ENCODE results near the gene FOXO1.

The FOXO1 gene

GRCh38 chr13:40534456-40534855 lies 132.0 kb downstream of the FOXO1 start:
- no peaks in the 10 kb centered on the region for H3K27me3 ChIP-seq (ENCODE audit: insufficient read depth, low read length)
- peaks cover 19% of the 10 kb centered on the region for H3K79me1 ChIP-seq (ENCODE audit: low read length)
- H2BK5ac ChIP-seq (ENCODE audit: low read depth, low read length, poor library complexity): no peak overlapping the region
- H4K91ac ChIP-seq (ENCODE audit: low read depth, low read length): no peak overlapping the region
- no peak overlapping the region for H2AK5ac ChIP-seq (ENCODE audit: low read length)
- peak; percentile 72 to 90 for DNase-seq
- no peak overlapping the region for H4K8ac ChIP-seq (ENCODE audit: low read depth, low read length)
- no peak overlapping the region for H3K18ac ChIP-seq (ENCODE audit: low read length)
- no peak overlapping the region for H3K23ac ChIP-seq (ENCODE audit: low read length)
- no peak overlapping the region for H3K4ac ChIP-seq (ENCODE audit: low read depth, low read length)
- no peak overlapping the region for H3K4me2 ChIP-seq (ENCODE audit: low read length)
- H3K14ac ChIP-seq (ENCODE audit: low read length): no peak overlapping the region
- H3K27ac ChIP-seq (ENCODE audit: low read depth, low read length): no peak overlapping the region
- no peak overlapping the region for H4K12ac ChIP-seq (ENCODE audit: low read depth, low read length)
- H2BK120ac ChIP-seq (ENCODE audit: insufficient read depth, low read length, poor library complexity): no peak overlapping the region
- H2BK12ac ChIP-seq (ENCODE audit: low read length): peak overlapping the region; percentile 68
- WGBS (ENCODE audit: extremely low coverage, insufficient coverage, insufficient read length): no CpG with 5 or more reads among the region's 4 CpGs
- peaks cover 12 to 13% of the 10 kb centered on the region in 2 experiments for H3K4me1 ChIP-seq (ENCODE audit: control insufficient read depth in 1 of 2, insufficient read depth in 2 of 2, low read length in 2 of 2)
- no peaks in the 10 kb centered on the region for H3K36me3 ChIP-seq (ENCODE audit: control insufficient read depth in 1 of 2, insufficient read depth in 2 of 2, low read length in 2 of 2)
- no peak overlapping the region for H3K4me3 ChIP-seq (ENCODE audit: low read depth, low read length)
- H3K9me3 ChIP-seq (ENCODE audit: insufficient read depth, low read depth, low read length): no peaks in the 10 kb centered on the region
- no peaks in the 10 kb centered on the region for H3K79me2 ChIP-seq (ENCODE audit: control insufficient read depth, insufficient read depth, low read length, poor library complexity)
- H3K9ac ChIP-seq (ENCODE audit: low read length): no peak overlapping the region
- H2AFZ ChIP-seq (ENCODE audit: insufficient read depth, low read length, poor library complexity): no peak overlapping the region

GRCh38 chr13:40533072-40533471 lies 133.4 kb downstream of the FOXO1 start:
- Histone ChIP-seq H2BK5ac (ENCODE audit: low read depth, low read length, poor library complexity) (no peak overlapping the region), H4K8ac (ENCODE audit: low read depth, low read length) (no peak overlapping the region), H3K23ac (ENCODE audit: low read length) (no peak overlapping the region), H3K4me1 (ENCODE audit: control insufficient read depth in 1 of 2, insufficient read depth in 2 of 2, low read length in 2 of 2) (peaks cover 12 to 13% of the 10 kb centered on the region in 2 experiments), H3K4me2 (ENCODE audit: low read length) (no peak overlapping the region), H3K14ac (ENCODE audit: low read length) (no peak overlapping the region), H3K9ac (ENCODE audit: low read length) (no peak overlapping the region), H3K79me2 (ENCODE audit: control insufficient read depth, insufficient read depth, low read length, poor library complexity) (no peaks in the 10 kb centered on the region), H3K79me1 (ENCODE audit: low read length) (peaks cover 16% of the 10 kb centered on the region), H3K9me3 (ENCODE audit: insufficient read depth, low read depth, low read length) (no peaks in the 10 kb centered on the region), H2AK5ac (ENCODE audit: low read length) (no peak overlapping the region), H3K18ac (ENCODE audit: low read length) (no peak overlapping the region), H2BK120ac (ENCODE audit: insufficient read depth, low read length, poor library complexity) (no peak overlapping the region), H4K12ac (ENCODE audit: low read depth, low read length) (no peak overlapping the region), H2BK12ac (ENCODE audit: low read length) (no peak overlapping the region), H3K27me3 (ENCODE audit: insufficient read depth, low read length) (no peaks in the 10 kb centered on the region), H3K27ac (ENCODE audit: low read depth, low read length) (no peak overlapping the region), H2AFZ (ENCODE audit: insufficient read depth, low read length, poor library complexity) (no peak overlapping the region), H4K91ac (ENCODE audit: low read depth, low read length) (no peak overlapping the region), H3K4me3 (ENCODE audit: low read depth, low read length) (no peak overlapping the region), H3K36me3 (ENCODE audit: control insufficient read depth in 1 of 2, insufficient read depth in 2 of 2, low read length in 2 of 2) (no peaks in the 10 kb centered on the region), H3K4ac (ENCODE audit: low read depth, low read length) (no peak overlapping the region)
- no peak for DNase-seq
- no CpG with 5 or more reads among the region's 8 CpGs for WGBS (ENCODE audit: extremely low coverage, insufficient coverage, insufficient read length)

GRCh38 chr13:40530961-40531360 lies 135.5 kb downstream of the FOXO1 start:
- no CpG with 5 or more reads among the region's 1 CpG for WGBS (ENCODE audit: extremely low coverage, insufficient coverage, insufficient read length)
- Histone ChIP-seq H3K4ac (ENCODE audit: low read depth, low read length) (no peak overlapping the region), H3K18ac (ENCODE audit: low read length) (no peak overlapping the region)

GRCh38 chr13:40528881-40529280 lies 137.6 kb downstream of the FOXO1 start:
- Histone ChIP-seq H3K36me3 (ENCODE audit: control insufficient read depth in 1 of 2, insufficient read depth in 2 of 2, low read length in 2 of 2) (no peaks in the 10 kb centered on the region), H2AK5ac (ENCODE audit: low read length) (no peak overlapping the region), H3K4me2 (ENCODE audit: low read length) (no peak overlapping the region), H3K79me1 (ENCODE audit: low read length) (no peaks in the 10 kb centered on the region), H4K8ac (ENCODE audit: low read depth, low read length) (no peak overlapping the region), H2AFZ (ENCODE audit: insufficient read depth, low read length, poor library complexity) (no peak overlapping the region), H4K91ac (ENCODE audit: low read depth, low read length) (no peak overlapping the region), H4K12ac (ENCODE audit: low read depth, low read length) (no peak overlapping the region), H3K27ac (ENCODE audit: low read depth, low read length) (no peak overlapping the region), H3K4me3 (ENCODE audit: low read depth, low read length) (no peak overlapping the region), H3K27me3 (ENCODE audit: insufficient read depth, low read length) (no peaks in the 10 kb centered on the region), H3K4me1 (ENCODE audit: control insufficient read depth in 1 of 2, insufficient read depth in 2 of 2, low read length in 2 of 2) (no peaks in the 10 kb centered on the region), H3K18ac (ENCODE audit: low read length) (no peak overlapping the region), H2BK120ac (ENCODE audit: insufficient read depth, low read length, poor library complexity) (no peak overlapping the region), H3K23ac (ENCODE audit: low read length) (no peak overlapping the region), H3K9ac (ENCODE audit: low read length) (no peak overlapping the region), H3K9me3 (ENCODE audit: insufficient read depth, low read depth, low read length) (no peaks in the 10 kb centered on the region), H2BK12ac (ENCODE audit: low read length) (no peak overlapping the region), H3K4ac (ENCODE audit: low read depth, low read length) (no peak overlapping the region), H2BK5ac (ENCODE audit: low read depth, low read length, poor library complexity) (no peak overlapping the region), H3K79me2 (ENCODE audit: control insufficient read depth, insufficient read depth, low read length, poor library complexity) (no peaks in the 10 kb centered on the region), H3K14ac (ENCODE audit: low read length) (no peak overlapping the region)
- no peak for DNase-seq
- no CpG with 5 or more reads among the region's 6 CpGs for WGBS (ENCODE audit: extremely low coverage, insufficient coverage, insufficient read length)

More at GRCh38 chr13:40530961-40531360, 135.5 kb downstream of the FOXO1 start:
- no peaks in the 10 kb centered on the region for H3K79me2 ChIP-seq (ENCODE audit: control insufficient read depth, insufficient read depth, low read length, poor library complexity)
- no peak overlapping the region for H2AK5ac ChIP-seq (ENCODE audit: low read length)
- no peaks in the 10 kb centered on the region for H3K27me3 ChIP-seq (ENCODE audit: insufficient read depth, low read length)
- no peak overlapping the region for H3K4me3 ChIP-seq (ENCODE audit: low read depth, low read length)
- no peak overlapping the region for H2BK120ac ChIP-seq (ENCODE audit: insufficient read depth, low read length, poor library complexity)
- H3K79me1 ChIP-seq (ENCODE audit: low read length): peaks cover 5% of the 10 kb centered on the region
- H3K23ac ChIP-seq (ENCODE audit: low read length): no peak overlapping the region
- no peak overlapping the region for H2BK5ac ChIP-seq (ENCODE audit: low read depth, low read length, poor library complexity)
- no peaks in the 10 kb centered on the region for H3K4me1 ChIP-seq (ENCODE audit: control insufficient read depth in 1 of 2, insufficient read depth in 2 of 2, low read length in 2 of 2)
- H4K12ac ChIP-seq (ENCODE audit: low read depth, low read length): no peak overlapping the region
- no peak overlapping the region for H2AFZ ChIP-seq (ENCODE audit: insufficient read depth, low read length, poor library complexity)
- no peaks in the 10 kb centered on the region for H3K9me3 ChIP-seq (ENCODE audit: insufficient read depth, low read depth, low read length)
- H3K36me3 ChIP-seq (ENCODE audit: control insufficient read depth in 1 of 2, insufficient read depth in 2 of 2, low read length in 2 of 2): no peaks in the 10 kb centered on the region
- no peak overlapping the region for H3K9ac ChIP-seq (ENCODE audit: low read length)
- no peak overlapping the region for H3K27ac ChIP-seq (ENCODE audit: low read depth, low read length)
- no peak overlapping the region for H3K4me2 ChIP-seq (ENCODE audit: low read length)
- H2BK12ac ChIP-seq (ENCODE audit: low read length): no peak overlapping the region
- no peak overlapping the region for H3K14ac ChIP-seq (ENCODE audit: low read length)
- H4K91ac ChIP-seq (ENCODE audit: low read depth, low read length): no peak overlapping the region
- no peak for DNase-seq
- no peak overlapping the region for H4K8ac ChIP-seq (ENCODE audit: low read depth, low read length)
